8988T (cell line): Measurements from ENCODE around the gene ZNF608.

ENCODE experiments used
- DNase-seq: peaks from one replicate; pipeline ENCODE4 v3.0.0; 2011

ZNF608 gene, protein sequence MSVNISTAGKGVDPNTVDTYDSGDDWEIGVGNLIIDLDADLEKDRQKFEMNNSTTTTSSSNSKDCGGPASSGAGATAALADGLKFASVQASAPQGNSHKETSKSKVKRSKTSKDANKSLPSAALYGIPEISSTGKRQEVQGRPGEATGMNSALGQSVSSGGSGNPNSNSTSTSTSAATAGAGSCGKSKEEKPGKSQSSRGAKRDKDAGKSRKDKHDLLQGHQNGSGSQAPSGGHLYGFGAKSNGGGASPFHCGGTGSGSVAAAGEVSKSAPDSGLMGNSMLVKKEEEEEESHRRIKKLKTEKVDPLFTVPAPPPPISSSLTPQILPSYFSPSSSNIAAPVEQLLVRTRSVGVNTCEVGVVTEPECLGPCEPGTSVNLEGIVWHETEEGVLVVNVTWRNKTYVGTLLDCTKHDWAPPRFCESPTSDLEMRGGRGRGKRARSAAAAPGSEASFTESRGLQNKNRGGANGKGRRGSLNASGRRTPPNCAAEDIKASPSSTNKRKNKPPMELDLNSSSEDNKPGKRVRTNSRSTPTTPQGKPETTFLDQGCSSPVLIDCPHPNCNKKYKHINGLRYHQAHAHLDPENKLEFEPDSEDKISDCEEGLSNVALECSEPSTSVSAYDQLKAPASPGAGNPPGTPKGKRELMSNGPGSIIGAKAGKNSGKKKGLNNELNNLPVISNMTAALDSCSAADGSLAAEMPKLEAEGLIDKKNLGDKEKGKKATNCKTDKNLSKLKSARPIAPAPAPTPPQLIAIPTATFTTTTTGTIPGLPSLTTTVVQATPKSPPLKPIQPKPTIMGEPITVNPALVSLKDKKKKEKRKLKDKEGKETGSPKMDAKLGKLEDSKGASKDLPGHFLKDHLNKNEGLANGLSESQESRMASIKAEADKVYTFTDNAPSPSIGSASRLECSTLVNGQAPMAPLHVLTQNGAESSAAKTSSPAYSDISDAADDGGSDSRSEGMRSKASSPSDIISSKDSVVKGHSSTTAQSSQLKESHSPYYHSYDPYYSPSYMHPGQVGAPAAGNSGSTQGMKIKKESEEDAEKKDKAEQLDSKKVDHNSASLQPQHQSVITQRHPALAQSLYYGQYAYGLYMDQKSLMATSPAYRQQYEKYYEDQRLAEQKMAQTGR (N-terminal part only)

DNA sequence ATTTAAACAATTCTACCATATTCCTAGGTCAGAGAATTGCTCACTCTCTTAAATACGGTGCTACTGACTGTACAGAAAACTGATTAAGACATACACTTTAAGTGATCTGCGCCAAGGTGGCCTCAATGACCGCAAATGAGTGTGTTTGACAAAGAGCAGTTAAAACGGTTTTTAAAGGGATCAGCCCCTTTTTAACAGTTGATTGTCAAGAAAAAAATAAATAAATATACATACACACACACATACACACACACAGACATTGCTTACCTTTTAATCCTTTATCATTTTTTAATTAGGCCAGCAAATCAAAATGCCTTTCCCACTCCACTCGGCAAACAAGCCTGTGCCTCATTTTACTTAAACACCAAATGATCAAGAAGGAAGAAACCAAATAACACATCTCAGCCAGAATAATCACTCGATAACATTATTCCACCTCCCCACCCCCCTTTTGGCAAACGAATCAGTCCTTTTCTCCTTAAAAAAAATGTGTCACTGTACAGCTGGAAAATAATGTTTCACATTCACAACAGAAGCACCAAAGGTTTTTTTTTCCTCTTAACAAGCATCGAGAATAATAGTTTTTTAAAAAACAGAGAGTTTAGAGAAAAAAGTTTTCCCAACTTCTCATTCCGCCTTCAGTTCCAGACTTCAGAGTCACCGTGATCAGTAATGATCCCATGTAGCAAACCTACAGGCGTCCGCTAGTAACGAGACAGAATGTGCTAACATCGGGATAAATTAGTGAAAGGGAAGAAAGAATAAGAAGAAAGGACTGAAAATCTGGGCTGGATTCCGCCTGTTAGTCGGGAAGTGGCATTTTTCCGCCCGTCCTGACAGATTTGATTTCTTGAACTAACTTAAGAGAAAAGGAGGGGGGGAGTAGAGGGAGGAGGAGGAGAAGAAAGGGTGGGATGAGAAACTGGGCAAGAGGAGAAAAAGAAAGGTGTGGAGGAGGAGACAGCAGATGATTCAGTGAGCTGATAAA is at the start of gene ZNF608:
Gene ZNF608 (minus strand): TSS at position 712 of the 988 bp plus-strand sequence. CDS start 1,650 bp downstream, outside the sequence.
- DNase-seq = no peak

GRCh38 chr5:124795829-124796228 is 49.4 kb upstream of the ZNF608 start:
- DNase-seq = no peak

- no peak for DNase-seq
Observed at GRCh38 chr5:124790895-124791732, 44.7 kb upstream of the ZNF608 start.

GRCh38 chr5:124790301-124790894 is 44.0 kb upstream of the ZNF608 start:
- DNase-seq = no peak

GRCh38 chr5:124789104-124789605 is 42.7 kb upstream of the ZNF608 start:
- no peak for DNase-seq

DNA sequence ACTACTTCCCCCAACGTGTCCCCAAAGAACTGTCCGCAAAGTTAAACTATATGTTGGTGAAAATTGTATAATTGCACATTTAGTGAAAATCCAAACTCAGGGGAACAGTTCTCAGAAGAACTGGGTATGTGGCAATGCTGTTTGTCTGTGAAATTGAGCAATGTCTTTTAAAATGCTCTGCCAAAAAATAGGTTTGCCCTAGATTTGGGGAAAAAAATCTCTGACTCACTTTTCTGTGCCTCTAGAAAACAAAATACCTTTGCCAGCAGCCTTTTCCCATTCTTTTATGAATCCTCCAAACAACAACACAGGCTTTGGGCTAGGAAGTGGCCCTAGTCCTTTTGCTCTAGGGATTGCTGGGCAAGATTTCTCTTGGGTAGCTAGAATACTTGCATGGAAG is 37.4 kb upstream of the ZNF608 start:
- DNase-seq = no peak

- no peak for DNase-seq
Observed at GRCh38 chr5:124783285-124783684, 36.8 kb upstream of the ZNF608 start.

- no peak for DNase-seq
Observed at GRCh38 chr5:124782262-124782661, 35.8 kb upstream of the ZNF608 start.

GRCh38 chr5:124780011-124780410 is 33.6 kb upstream of the ZNF608 start:
- no peak for DNase-seq

DNA sequence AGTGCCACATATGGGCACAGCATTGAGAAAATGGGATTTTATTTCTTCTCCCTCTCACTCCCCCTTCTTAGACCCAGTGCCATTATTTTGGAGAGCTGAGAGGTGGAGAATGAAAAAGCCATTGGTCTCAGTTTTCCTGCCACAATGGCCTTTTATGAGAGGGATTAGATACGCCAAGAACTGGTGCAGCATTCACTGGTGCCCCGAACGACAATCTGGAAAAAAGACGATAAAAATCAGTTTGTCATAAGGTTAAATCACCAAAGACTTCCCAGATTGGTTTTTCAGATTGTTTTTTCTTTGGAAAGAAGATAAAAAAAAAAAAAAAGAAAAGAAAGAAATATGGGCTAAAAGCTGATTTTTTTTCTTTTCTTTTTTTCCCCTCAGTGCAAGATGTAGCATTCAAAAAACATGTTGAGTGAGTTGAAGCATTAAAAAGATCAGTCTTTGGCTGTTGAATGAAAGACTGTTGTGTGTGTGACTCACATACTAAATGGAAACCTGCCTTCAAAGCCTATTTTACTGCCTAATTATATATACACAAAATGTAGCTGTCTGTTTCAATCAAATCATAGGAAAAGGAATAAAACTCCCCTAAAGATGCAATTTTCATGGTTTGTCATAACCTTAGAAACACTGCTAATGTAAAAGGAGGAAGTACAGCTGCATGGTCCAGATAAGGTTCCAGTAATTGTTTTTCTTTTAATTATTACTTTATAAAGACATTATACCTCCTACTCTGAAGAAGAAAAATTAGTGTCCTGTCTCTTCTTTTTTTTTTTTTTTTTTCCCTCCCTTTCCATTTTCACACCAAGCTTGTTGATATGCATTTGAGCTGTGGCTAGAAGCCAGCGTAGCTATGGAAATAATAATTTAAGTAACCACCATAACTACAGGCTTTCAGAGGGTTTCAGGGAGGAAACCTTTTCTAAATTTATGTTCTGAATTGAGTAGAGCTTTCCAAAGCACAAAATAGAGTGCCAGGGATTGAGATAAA is 27.2 kb upstream of the ZNF608 start:
- no peak for DNase-seq

DNA sequence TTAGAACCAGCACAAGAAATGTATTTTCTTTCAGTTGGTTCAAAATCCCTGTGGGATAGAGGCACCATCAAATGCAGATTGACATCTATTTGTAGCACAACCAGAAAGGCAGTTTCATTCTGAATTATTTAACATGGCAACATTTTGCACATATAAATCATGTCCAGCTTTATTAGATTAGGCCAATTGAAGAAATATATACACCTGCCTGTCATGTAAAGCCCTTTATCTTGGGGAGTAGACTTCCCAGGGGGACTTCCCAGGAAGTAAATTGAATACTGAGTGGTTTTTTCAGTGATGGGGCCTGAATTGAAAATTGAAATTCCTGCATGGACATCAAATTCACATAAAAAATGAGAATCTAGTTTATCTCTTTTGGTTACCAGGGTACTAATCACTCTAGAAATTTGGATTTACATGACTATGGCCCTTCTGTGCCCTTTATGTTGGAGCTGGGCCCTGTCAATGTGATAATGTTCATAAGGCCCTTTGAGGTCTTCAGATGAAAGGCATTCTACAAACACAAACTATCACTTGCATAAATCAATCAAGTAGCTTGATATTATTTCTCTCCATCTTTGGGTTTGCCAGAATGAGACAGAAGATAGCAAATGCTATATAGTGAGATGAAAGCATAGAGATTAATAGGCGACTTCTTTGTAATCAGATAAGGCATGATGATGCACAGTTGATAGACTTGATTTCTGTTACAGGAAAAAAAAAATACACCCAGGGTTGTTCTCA is 26.2 kb upstream of the ZNF608 start:
- DNase-seq = no peak

- no peak for DNase-seq
Observed at GRCh38 chr5:124771761-124772160, 25.3 kb upstream of the ZNF608 start.

GRCh38 chr5:124764992-124765611 is 18.7 kb upstream of the ZNF608 start:
- DNase-seq = no peak

- no peak for DNase-seq
Observed at GRCh38 chr5:124764585-124764984, 18.1 kb upstream of the ZNF608 start.

- DNase-seq = no peak
Observed at GRCh38 chr5:124761010-124761409, 14.6 kb upstream of the ZNF608 start.

DNA sequence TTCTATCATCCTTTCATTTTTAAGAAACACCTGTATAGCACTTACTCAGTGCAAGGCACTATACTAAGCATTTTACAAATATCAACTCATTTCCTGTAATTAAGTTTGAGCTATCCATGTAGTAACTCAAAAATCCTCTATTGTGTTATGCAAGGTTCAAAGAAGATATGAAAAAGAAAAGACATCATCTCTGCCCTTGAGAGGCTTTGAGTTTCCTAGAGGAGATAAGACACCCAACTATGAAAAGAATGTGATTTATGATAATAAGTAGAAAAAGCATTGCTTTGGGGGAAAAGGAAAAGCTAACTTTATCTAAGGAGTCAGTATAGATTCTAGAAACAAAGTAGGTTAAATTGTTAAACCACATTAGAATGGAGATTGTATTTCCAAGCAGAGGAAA is 14.2 kb upstream of the ZNF608 start:
- DNase-seq = no peak

DNA sequence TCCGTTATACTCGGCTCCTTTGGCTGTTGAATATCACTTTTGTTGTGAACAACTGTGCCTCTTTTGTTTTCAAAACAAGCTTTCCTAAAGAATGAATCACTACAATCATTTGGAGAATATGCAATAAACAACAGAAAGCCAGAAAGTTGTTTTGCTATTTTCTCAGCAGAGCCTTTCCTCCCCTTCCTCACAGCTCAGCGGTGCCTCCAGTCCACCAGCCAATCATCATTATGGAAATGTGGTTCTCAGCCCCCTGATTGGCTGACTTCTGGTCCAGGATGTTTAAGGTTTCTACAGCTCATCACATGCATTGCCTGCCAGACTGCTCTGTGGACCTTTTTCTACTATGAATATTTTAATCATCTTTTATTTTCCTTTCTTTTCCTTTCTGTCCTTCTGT is 9.1 kb upstream of the ZNF608 start:
- DNase-seq = no peak

- DNase-seq = no peak
Observed at GRCh38 chr5:124755041-124755440, 8.6 kb upstream of the ZNF608 start.
